ENCODE data around the gene OXCT1.
"Not testable (repeated sequence)": the region's sequence is repeated elsewhere in the genome, so short reads cannot be mapped to it uniquely, and the experiment has no call there.

Gene OXCT1

GRCh38 chr5:41772056-41772455 is 98.2 kb downstream of the OXCT1 start:
- no peak for DNase-seq

GRCh38 chr5:41770799-41771198 is 99.4 kb downstream of the OXCT1 start:
- DNase-seq, result no peak

GRCh38 chr5:41768692-41769091 is 101.5 kb downstream of the OXCT1 start:
- DNase-seq, result no peak

GRCh38 chr5:41764650-41765049 is 105.6 kb downstream of the OXCT1 start:
- no peak for DNase-seq

- DNase-seq, result no peak
These were observed 106.7 kb downstream of the OXCT1 start for GRCh38 chr5:41763574-41763973.

- DNase-seq, result no peak
These were observed 107.1 kb downstream of the OXCT1 start for GRCh38 chr5:41763081-41763480.

- no peak for DNase-seq
These were observed 107.8 kb downstream of the OXCT1 start for GRCh38 chr5:41762426-41762825.

GRCh38 chr5:41761663-41762062 is 108.6 kb downstream of the OXCT1 start:
- DNase-seq, result no peak

- DNase-seq, result no peak
These were observed 114.5 kb downstream of the OXCT1 start for GRCh38 chr5:41755705-41756104.

GRCh38 chr5:41754857-41755256 is 115.4 kb downstream of the OXCT1 start:
- no peak for DNase-seq

- no peak for DNase-seq
These were observed 118.4 kb downstream of the OXCT1 start for GRCh38 chr5:41751867-41752266.

GRCh38 chr5:41748631-41749030 is 121.6 kb downstream of the OXCT1 start:
- DNase-seq, result no peak

- no peak for DNase-seq
These were observed 122.5 kb downstream of the OXCT1 start for GRCh38 chr5:41747708-41748107.

- no peak for DNase-seq
These were observed 122.9 kb downstream of the OXCT1 start for GRCh38 chr5:41747301-41747700.

- not testable (repeated sequence) for DNase-seq
These were observed 127.6 kb downstream of the OXCT1 start for GRCh38 chr5:41742608-41743007.

- no peak for DNase-seq
These were observed 131.4 kb downstream of the OXCT1 start for GRCh38 chr5:41738710-41739354.

GRCh38 chr5:41736641-41737040 is 133.6 kb downstream of the OXCT1 start:
- no peak for DNase-seq

GRCh38 chr5:41735213-41735612 is 135.0 kb downstream of the OXCT1 start:
- no peak for DNase-seq

- not testable (repeated sequence) for DNase-seq
These were observed 140.8 kb downstream of the OXCT1 start for GRCh38 chr5:41729381-41729780.

- DNase-seq, result no peak
These were observed 141.9 kb downstream of the OXCT1 start for GRCh38 chr5:41728281-41728680.

- no peak for DNase-seq
These were observed 147.8 kb downstream of the OXCT1 start for GRCh38 chr5:41722359-41722950.

GRCh38 chr5:41721516-41721915 is 148.7 kb downstream of the OXCT1 start:
- no peak for DNase-seq

- no peak for DNase-seq
These were observed 153.8 kb downstream of the OXCT1 start for GRCh38 chr5:41716382-41716781.

- DNase-seq, result not testable (repeated sequence)
These were observed 155.8 kb downstream of the OXCT1 start for GRCh38 chr5:41714446-41714845.

GRCh38 chr5:41708604-41708940 is 161.7 kb downstream of the OXCT1 start:
- DNase-seq, result no peak
